GM18507 (cell line): Measurements from ENCODE around the gene TMEFF1.
A peak's percentile ranks its signal among the peaks of the same experiment; 100 is the strongest.
"Not testable (repeated sequence)": the region's sequence is repeated elsewhere in the genome, so short reads cannot be mapped to it uniquely, and the experiment has no call there.

ENCODE experiments used
- DNase-seq: peaks from one replicate; pipeline ENCODE4 v3.0.0; 2011; ENCODE audit warnings: low read depth; ENCODE audit not compliant: insufficient read length; ENCODE audit errors: extremely low spot score
- FAIRE-seq: peaks from 2 replicates; lab custom pipeline; 2011; peaks lifted over from hg19 to GRCh38; lab: Jason Lieb, UNC

TMEFF1 gene

DNA sequence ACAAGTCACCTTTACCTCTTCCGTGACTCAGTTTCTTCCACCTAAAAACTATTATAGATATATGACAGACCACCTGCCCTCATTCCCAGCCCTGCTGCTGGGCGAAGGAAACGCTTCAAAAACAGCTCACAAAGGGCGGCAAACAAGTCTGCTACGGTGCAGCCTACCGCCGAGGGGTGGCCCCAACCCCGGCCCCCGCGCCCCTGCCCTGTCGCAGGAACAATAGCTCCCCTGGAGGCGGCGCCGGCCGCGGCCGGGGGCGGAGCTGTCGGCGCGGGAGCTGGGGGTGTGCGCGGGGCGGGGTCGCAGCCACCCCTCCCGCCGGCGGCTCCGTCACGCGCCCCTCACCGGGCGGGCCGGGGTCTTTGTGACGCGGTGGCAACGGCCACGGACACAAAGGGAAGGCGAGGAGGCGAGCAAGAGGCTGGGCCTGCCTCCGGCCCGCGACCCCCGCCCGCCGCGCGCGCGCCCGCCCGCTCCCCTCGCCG lies at the start of gene TMEFF1:
Gene TMEFF1, plus strand, starts transcription at position 362 of the 488 bp plus-strand sequence. CDS start 396 bp downstream, outside the sequence.
- DNase-seq (no peak), FAIRE-seq (no peak)

GRCh38 chr9:100425758-100426157 lies 47.2 kb upstream of the TMEFF1 start:
- DNase-seq = no peak
- FAIRE-seq = no peak

GRCh38 chr9:100426189-100426529 lies 46.8 kb upstream of the TMEFF1 start:
- no peak for DNase-seq
- FAIRE-seq = no peak

GRCh38 chr9:100426530-100427365 lies 46.2 kb upstream of the TMEFF1 start, which contains the start of gene MSANTD3:
Gene MSANTD3 (plus strand): TSS chr9:100427143. CDS start chr9:100441939, 14,796 bp downstream.
- no peak for FAIRE-seq

DNA sequence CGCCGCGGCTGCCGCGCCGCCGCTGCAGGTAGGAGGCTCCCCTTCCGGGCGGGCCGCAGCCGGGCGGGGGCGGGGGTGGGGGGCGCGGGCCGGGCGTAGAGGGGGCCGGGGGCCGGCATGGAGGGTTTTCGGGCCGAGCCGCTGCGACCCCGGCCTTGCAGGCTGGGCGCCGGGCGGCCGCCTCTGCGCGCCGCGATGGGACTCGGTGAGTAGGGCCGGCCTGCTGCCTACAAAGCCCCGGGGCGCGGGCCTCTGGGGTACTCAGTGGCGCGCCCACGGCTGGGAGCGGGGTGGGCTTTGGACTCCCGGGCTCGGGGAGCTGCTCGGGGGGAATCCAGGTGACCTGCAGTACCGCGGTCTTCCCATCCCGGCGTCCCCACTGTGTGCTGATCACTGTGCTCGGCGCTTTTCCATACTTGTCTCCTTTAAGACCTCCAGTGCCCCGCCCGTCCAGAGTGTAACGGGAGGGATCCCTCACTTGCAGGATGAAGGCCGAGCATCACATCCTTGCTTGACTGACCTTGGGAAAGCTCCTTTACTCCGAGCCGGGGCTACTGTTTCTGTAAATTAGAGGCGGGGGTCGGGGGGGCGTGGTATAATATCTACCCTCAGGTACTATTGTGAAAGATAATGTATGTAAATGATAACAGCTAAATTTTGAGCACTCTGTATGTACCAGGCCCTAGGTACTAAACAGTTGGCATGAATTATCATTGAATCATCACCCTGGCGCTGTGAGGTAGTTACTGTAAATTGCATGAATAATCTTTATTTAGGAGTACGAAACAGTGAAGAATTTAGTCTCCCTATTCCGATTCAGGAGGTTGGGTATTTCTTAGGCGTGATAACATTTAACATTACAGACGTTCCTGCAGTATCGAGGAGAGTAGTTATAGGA lies 45.3 kb upstream of the TMEFF1 start:
- no peak for FAIRE-seq
- no peak for DNase-seq

More at GRCh38 chr9:100426530-100427365, 46.2 kb upstream of the TMEFF1 start, which contains the start of gene MSANTD3:
- peak; percentile 51 for DNase-seq

- DNase-seq = no peak
- no peak for FAIRE-seq
These were observed 43.9 kb upstream of the TMEFF1 start for GRCh38 chr9:100428871-100429654.

DNA sequence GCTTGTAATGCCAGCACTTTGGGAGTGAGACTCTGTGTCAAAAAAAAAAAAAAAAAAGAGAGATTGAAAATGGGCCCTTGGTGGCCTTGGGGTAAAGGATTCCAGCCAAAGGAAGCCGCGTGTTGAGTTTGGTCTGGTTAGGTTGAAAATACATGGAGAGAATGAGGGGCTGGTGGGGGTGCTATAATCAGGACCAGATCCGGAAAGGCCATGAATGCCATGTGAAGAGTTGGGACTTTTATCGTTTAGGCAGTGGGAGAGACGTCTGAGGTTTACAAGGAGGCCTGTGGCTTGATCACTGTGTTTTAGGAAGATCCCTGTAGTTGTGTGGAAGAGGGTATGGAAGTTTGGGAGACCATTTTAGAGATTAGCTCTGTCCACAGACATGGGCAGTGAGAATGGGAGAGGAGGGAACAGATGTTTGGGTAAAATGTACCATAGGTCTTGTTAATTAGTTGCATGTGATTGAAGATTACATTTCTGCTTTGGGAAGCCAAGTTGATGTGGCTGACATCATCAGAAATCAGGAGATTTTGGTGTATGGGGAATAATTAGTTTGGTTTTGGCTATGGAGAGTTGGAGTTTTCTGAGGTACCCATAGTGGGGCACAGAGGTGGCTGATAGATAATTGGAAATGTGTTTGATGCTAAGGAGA lies 42.5 kb upstream of the TMEFF1 start:
- FAIRE-seq (no peak), DNase-seq (no peak)

GRCh38 chr9:100431886-100432285 lies 41.1 kb upstream of the TMEFF1 start:
- DNase-seq (no peak), FAIRE-seq (no peak)

DNA sequence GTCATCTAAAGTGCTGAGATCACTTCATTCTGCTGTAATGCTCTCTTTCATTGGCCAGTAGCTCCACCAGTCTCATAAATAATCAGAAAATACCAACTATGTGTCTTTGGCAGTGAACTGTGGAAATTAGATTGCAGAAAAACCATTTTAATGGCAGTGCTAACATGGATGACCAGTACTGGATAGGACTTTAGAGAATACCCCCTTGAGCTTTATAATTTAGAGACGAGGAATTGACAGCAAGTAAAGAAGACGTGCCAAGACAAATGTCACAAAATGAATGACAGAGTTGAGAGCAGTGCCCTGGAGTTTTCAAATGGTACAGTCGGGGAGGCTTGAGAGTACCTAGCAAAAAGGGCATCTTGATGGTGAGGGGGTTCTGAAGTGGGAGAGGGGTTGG lies 40.2 kb upstream of the TMEFF1 start:
- no peak for FAIRE-seq

DNA sequence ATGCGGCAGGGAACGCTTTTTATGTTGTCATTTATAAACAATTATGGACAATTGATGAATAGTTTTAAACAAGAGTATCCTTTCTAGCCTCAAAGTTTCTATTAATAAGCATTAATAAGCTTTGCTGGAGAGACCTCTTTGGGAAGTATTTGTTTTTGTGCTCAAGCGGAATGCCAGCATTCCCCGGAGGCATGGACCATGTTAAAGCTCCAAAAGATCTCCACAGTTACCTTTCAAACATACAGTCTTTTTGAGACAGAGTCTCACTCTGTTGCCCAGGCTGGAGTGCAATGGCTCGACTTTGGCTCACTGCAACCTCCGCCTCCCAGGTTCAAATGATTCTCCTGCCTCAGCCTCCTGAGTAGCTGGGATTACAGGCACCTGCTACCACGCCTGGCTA lies 36.4 kb upstream of the TMEFF1 start:
- DNase-seq = no peak
- no peak for FAIRE-seq

More for the DNA sequence above, 40.2 kb upstream of the TMEFF1 start:
- no peak for DNase-seq

- FAIRE-seq (peak; percentile 74), DNase-seq (peak; percentile 32)
These were observed 34.8 kb upstream of the TMEFF1 start for GRCh38 chr9:100437860-100438805.

GRCh38 chr9:100440071-100440470 lies 32.9 kb upstream of the TMEFF1 start:
- FAIRE-seq (no peak), DNase-seq (no peak)

DNA sequence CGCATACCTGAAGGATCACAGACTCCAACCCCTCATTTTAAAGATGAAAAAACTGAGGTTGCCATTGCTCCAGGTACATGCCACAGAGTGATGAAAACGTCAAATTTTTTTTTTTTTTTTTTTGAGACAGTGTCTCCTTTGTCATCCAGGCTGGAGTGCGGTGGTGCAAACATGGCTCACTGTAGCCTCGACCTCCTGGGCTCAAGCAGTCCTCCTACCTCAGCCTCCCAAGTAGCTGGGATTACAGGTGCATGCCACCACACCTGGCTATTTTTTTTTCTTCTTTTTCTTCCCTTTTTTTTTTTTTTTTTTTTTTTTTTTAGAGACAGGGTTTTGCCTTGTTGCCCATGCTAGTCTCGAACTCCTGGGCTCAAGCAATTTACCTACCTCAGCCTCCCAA lies 32.5 kb upstream of the TMEFF1 start:
- not testable (repeated sequence) for FAIRE-seq, DNase-seq

DNA sequence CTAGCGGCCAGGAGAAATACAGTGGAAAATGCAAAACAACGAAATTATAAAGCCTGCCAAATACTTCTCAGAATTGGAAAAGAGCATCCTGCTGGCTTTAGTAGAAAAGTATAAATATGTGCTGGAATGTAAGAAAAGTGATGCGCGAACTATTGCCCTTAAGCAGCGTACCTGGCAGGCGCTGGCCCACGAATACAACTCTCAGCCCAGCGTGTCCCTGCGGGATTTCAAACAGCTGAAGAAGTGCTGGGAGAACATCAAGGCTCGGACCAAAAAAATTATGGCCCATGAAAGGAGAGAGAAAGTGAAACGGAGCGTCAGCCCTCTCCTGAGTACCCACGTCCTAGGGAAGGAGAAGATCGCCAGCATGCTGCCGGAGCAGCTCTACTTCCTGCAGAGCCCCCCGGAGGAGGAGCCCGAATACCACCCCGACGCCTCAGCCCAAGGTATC lies 31.0 kb upstream of the TMEFF1 start:
- DNase-seq (no peak), FAIRE-seq (no peak)

DNA sequence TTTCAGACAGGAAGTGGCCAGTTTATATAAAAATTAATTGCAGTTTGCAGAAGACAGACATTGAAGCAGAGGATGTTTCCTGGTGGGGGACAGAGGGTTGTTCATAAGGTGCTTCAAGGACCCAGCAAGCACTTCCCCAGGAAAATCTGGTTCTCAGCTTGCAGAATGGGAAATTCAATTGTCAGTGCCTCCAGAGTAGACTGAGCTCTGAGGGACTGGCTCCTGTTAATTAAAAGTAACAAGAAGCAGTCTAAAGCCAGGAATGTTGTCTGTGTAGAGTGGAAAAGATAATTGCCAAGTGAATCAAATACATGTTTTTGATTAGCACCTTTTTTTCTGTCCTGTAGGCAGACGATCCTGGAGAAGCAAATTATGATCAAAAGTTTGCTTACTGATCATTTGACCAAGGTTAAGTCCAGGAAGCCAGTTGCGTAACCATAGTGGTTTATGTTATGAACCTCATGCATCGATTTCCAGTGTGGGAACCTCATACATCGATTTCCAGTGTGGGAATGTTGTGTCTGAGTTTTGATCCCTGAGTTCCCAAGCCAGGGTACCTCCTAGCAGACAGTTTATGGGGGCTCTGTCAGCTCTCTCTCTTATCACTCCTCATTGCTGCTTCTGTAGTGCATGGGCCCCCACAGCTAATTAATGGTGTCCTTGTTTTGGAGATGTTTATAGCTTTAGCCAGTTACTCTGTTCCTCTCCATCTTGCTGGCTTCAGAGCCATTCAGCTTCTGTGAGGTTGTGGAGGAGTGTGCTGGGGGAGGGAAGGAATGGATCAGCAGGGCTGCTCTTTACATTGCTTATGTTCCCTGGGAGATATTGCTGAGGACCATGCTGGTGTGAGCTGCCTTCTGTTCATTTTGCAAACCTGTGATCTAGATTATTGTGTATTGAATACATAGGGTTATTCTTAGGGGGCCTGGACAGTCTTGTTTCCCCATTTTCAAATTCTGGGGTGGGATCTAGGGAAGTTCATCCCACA lies 28.9 kb upstream of the TMEFF1 start:
- no peak for DNase-seq
- no peak for FAIRE-seq

DNA sequence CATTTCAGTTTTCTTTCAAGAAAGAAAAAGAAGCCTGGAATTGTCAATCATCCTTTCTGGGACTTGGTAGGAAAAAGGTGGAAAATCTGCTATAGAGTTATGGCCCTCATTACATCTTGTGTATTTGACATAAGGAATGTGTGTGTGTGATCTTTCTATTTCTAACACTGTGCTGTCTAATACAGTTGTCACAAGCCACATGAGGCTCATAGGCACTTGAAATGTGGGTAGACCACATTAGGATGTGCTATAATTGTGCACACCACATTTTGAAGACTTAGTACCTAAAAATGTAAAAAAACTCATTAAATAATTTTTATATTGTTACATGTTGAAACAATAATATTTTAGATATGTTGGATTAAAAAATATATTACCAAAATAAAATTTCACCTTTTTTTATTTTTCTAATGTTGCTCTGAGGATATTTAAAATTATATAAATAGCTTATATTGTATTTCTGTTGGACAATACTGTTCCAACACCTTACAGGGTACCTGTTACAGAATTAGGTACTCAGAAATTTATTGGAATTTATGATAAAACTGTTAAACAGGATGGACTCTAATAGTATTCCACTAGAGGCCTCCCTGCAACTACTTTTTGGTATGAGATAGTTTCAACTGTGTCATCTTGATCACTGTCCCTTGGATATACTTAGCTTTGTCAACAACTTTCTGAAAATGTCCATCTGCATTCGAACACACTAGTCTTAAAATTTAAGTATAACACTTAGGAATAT lies 27.6 kb upstream of the TMEFF1 start:
- DNase-seq (no peak), FAIRE-seq (no peak)
